SIG-M5 treated with dmso at 0.1 percent for 504 hours (cell line): ENCODE data around the gene PSME1.

ENCODE experiments used
- DNase-seq: peaks from one replicate; lab custom pipeline; 2025; ENCODE audit not compliant: unreplicated experiment; lab: John Stamatoyannopoulos, UW

PSME1 gene

DNA sequence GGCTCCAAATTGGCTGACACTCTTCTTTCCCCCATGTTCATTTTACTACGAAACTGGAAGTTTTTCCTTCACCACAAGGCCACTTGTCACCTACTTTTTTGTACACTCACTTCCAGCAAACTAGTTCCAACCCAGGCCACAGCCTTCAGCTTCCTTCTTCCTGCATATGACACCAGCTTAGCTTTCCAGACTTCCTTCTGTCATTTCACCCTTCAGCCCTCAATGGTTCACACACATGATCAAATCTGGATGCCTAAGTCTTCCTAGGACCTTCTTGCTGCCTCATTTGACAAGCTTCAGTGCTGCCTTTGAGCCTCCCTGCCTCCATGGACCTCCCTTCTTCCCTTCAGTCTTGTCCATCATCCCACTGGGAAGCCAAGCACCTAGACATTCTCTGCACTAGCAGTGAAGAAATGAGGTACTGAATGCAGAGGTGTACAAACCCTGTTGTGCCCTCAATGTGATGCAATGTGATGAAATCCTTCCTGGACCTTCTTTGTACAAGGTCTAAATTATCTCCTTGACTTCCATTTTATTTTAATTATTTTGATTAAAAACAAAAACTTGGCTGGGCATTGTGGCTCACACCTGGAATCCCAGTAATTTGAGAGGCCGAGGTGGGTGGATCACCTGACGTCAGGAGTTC is 31.6 kb downstream of the PSME1 start:
- no peak for DNase-seq

DNA sequence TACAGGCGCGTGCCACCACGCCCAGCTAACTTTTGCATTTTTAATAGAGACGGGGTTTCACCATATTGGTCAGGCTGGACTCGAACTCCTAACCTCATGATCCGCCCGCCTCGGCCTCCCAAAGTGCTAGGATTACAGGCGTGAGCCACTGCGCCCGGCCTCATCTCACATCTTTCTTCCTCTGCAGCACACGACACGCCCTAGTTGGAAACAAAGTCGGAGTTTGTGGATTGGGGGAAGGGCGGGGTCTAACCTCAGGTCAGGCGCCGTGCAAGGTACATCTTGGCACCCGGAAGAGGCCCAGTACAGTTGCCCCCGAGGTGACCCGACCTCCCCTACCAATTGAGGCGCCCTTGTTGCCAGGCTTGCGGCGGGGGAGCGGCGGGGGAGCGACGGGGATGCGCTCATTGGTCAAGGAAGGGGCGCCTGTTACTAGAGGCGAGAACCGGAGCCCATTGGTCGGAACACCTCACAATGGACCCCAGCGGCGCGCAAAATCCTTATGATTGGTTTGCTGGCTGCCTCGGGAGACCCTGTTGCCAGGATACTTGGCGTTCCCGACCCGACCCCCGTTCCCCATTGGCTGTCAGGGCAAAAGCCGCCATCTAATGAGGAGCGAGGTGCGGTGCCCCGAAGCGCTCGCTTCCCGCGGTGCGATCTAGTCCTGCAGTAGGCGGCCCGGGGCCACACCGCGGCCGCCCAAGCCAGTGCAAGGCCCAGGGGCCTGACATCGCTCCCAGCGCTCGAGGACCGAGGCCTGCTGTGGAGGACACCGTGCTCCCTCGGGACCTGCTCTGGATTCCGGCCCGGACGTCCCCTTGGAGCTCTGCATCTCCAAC is 35.6 kb downstream of the PSME1 start, which contains the start of gene REC8:
REC8 (plus strand) TSS at position 659 of the 839 bp plus-strand sequence. CDS start 473 bp downstream, outside the sequence.
- DNase-seq, result no peak

DNA sequence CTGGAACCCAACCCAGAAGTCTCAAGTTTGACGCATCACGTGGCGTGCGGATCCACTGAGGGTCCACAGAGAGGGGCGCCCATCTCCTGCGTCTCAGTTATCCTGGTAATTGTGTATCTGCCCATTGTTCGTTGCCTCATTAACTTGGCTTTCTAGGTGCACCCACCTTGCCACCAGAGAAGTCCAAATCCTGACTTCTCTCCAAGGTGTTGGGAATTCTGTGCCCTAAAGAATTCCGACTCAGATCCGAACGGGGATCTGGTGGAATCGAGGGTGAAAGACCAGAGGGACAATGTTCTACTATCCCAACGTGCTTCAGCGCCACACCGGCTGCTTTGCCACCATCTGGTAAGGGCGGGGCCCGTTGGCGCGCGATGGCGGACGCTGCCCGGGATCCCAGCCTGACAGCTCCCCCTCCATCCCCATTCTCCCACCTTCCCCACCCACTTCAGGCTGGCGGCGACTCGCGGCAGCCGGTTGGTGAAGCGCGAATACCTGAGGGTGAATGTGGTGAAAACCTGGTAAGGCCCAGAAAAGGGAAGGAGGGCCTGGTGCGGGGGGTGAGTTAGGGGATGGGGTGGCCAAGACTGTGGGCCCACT is 36.4 kb downstream of the PSME1 start:
- no peak for DNase-seq

DNA sequence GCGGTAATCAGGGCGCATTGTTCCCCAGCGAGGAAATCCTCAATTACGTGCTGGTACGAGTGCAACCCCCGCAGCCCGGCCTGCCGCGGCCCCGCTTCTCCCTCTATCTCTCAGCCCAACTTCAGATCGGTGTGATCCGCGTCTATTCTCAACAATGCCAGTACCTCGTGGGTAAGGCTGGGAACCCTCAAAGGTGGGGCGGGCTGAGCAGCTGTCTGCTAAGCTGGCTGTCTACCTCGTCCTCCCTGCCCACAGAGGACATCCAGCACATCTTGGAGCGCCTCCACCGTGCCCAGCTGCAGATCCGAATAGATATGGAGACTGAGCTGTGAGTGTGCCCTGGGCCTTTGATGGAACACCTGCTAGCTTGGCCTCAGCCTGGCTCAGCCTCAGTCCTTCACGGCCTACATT is 36.9 kb downstream of the PSME1 start:
- DNase-seq, result no peak

DNA sequence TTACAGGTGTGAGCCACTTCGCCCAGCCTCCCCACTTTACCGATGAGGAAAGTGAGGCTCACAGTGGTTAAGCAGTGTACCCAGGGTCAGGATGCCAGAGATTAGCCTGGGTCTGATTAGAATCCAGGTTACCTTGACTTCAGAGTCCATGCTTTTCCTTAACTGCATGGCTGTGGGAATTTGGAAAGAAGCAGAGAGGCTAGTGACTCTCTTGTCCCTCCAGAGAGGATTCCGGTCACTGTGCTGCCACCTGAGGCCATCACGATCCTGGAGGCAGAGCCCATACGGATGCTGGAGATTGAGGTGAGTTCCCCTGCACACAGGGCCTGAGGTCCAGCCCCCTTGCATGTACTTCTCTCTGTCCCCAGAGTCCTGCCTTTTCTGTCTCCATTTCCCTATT is 40.6 kb downstream of the PSME1 start:
- no peak for DNase-seq

GRCh38 chr14:24177041-24177825 is 41.2 kb downstream of the PSME1 start:
- DNase-seq, result no peak

GRCh38 chr14:24177891-24178290 is 41.9 kb downstream of the PSME1 start:
- no peak for DNase-seq

GRCh38 chr14:24178399-24179178 is 42.6 kb downstream of the PSME1 start:
- DNase-seq, result no peak

DNA sequence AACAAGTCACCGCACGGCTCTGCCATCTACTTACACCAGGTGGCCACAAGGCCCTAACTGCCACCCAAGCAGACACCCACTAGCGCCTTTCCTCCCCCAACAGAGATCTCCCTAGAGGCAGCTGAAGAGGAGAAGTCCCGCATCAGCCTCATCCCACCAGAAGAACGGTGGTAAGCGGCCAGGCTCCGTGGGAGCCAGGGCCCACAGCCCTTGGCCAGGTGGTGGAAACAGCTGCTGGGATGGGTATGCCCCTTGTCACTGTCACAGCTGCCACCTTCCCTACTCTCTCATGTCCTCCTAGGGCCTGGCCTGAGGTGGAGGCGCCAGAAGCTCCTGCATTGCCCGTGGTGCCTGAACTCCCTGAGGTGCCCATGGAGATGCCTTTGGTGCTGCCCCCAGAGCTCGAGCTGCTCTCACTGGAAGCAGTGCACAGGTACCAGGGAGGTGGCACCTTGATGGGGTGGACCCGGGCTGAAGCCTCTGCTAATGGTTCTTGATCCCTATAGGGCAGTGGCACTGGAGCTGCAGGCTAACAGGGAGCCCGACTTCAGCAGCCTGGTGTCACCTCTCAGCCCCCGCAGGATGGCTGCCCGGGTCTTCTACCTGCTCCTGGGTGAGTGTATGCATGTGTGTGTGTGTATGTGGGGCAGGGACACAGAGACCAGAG is 43.4 kb downstream of the PSME1 start:
- no peak for DNase-seq

DNA sequence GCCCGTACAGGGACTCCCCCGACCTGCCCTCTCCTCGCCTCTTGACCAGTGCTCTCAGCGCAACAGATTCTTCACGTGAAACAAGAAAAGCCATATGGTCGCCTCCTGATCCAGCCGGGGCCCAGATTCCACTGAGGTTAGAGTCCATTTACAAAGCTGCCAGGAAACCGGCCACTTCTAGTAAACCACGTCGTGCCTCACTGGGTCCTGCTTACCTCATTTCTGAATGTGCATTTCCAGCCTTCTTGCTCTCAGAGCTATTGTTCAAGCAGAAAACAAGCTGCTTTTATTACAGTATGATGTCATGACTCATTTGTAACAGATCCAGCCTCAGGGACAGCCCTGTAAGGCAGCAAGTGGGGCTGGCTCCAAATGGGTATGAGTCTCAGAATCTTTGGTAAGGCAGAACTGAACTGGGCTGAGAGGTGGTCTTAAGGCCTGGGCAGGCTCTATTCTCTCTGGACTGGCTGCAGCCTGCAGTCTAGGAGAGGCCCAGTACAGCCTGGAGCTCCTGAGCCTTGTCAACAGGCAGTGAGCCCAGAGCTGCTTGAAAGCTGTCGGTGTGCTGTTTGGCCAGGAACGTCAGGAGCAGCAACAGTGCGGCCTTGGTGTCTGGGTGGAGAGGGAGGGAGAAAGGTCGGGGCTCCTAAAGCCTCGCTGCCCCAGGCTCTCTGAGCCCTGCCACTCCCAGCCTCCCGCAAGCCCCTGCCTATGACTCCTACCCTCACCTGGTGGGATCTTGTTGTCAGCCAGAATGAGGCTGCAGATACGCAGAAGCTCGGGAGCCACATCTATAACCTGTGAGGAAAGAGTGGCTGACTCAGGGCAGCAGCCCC is 44.2 kb downstream of the PSME1 start:
- DNase-seq, result no peak

GRCh38 chr14:24181371-24182077 is 45.5 kb downstream of the PSME1 start:
- no peak for DNase-seq

DNA sequence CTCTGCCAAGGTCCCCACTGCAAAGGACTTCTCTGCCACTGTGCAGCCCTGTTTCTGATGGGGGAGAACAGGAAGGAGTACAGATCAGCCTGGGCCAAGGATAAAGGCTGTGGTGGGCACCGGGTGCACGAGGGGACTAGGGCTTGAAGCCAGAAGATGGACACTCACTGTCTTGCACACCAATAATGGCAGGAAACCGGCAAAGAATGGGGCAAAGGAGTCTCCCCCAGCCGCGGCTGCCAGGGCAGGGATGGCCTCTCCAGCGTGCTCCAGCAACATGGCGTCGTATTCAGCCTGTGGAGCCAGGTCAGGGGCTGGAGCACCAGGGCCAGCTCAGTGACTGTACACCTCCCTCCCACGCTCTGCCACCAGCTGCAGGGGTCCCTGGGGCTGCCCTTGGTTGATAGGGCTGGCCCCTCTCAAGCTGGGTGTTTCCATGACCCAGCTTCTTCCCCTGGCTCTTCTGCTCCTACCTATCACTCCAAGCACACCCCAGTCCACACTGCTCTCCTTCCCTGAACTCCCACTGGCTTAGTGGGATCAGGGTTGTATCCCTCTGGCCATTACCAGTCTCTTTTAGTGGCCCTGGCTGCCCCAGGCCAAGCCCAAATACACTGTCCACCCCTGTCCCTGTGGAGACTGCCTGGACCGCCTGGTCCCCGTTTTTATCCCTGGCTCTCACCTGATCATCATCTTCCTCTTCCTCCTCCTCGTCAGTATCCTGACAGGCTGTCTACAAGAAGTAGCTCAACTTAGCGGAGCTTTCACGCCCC is 46.3 kb downstream of the PSME1 start:
- no peak for DNase-seq

- no peak for DNase-seq
Measured at GRCh38 chr14:24183014-24183481, 47.1 kb downstream of the PSME1 start.

DNA sequence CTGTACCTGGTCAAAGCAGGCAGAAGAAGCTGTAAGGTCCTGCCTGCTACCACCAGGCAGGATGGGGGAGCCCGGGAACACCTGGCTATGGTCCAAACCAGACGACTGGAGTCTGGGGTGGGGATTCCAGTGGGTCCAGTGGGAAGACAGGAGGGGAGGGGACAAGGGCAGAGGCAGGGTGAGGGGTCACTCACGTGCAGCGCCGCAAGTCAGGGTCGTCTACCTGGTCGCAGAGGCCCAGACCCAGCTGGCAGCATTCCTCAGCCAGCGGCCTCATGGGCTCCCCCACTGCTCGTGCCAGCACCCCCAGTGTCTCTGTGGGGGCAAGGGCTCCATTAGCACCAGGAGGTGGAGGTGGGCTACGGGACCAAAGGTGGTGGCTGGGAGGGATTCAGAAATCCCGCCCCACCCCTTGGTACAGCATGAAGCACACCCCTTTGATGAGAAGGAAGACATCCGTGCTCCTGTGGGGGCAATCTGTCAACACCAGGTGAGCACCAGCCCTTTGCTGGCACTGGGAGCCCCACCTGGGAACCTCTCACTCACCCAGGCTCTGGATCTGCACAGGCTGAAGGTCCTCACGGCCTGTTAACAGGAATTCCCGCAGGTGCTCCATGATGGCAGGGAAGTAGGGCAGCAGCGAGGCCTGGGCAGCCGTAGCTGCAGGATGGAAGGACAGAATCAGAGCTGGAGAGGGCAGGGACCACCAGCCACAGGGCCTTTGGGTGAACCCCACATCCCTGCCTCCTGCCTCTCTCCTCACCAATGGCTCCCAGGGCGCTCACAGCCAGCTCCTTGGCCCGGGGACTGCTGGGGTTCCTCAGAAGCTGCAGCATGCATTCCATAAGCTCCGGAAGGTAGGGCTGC is 48.3 kb downstream of the PSME1 start:
- no peak for DNase-seq

- no peak for DNase-seq
Measured at GRCh38 chr14:24185026-24185425, 49.0 kb downstream of the PSME1 start.

- no peak for DNase-seq
Measured at GRCh38 chr14:24185741-24186140, 49.7 kb downstream of the PSME1 start.
